ENCODE results near the gene PPP6R2.

- TF ChIP-seq CTCF (IDR thresholded peaks at IDR 0.05) (no peak), POLR2A (IDR thresholded peaks at IDR 0.05) (no peak)
These were observed 76.0 kb downstream of the PPP6R2 start for GRCh38 chr22:50419116-50419515.
